ENCODE results near the gene WWC2.
"Not testable (repeated sequence)": the region's sequence is repeated elsewhere in the genome, so short reads cannot be mapped to it uniquely, and the experiment has no call there.

WWC2 gene

GRCh38 chr4:183101956-183102480 lies 3.0 kb downstream of the WWC2 start:
- no peak for DNase-seq

- DNase-seq = no peak
Measured at GRCh38 chr4:183105092-183105491, 6.0 kb downstream of the WWC2 start.

- DNase-seq = no peak
Measured at GRCh38 chr4:183106839-183107238, 7.8 kb downstream of the WWC2 start.

GRCh38 chr4:183107891-183108459 lies 8.9 kb downstream of the WWC2 start:
- no peak for DNase-seq

GRCh38 chr4:183110244-183110643 lies 11.2 kb downstream of the WWC2 start:
- DNase-seq = no peak

- no peak for DNase-seq
Measured at GRCh38 chr4:183111452-183111885, 12.4 kb downstream of the WWC2 start.

GRCh38 chr4:183118141-183118540 lies 19.1 kb downstream of the WWC2 start:
- DNase-seq = no peak

- DNase-seq = no peak
Measured at GRCh38 chr4:183118585-183118984, 19.5 kb downstream of the WWC2 start.

- not testable (repeated sequence) for DNase-seq
Measured at GRCh38 chr4:183121660-183122059, 22.6 kb downstream of the WWC2 start.

GRCh38 chr4:183124228-183124627 lies 25.2 kb downstream of the WWC2 start:
- no peak for DNase-seq

- no peak for DNase-seq
Measured at GRCh38 chr4:183124865-183125264, 25.8 kb downstream of the WWC2 start.

GRCh38 chr4:183129125-183129524 lies 30.1 kb downstream of the WWC2 start:
- DNase-seq = no peak

- DNase-seq = no peak
Measured at GRCh38 chr4:183129675-183130074, 30.6 kb downstream of the WWC2 start.

GRCh38 chr4:183130328-183131155 lies 31.5 kb downstream of the WWC2 start:
- DNase-seq = no peak

GRCh38 chr4:183132081-183132480 lies 33.0 kb downstream of the WWC2 start:
- DNase-seq = no peak

GRCh38 chr4:183132865-183133264 lies 33.8 kb downstream of the WWC2 start:
- DNase-seq = no peak

GRCh38 chr4:183136855-183137254 lies 37.8 kb downstream of the WWC2 start:
- DNase-seq = no peak

GRCh38 chr4:183139058-183139750 lies 40.1 kb downstream of the WWC2 start:
- DNase-seq = no peak

GRCh38 chr4:183139972-183140570 lies 41.0 kb downstream of the WWC2 start:
- DNase-seq = no peak

- DNase-seq = no peak
Measured at GRCh38 chr4:183140911-183141320, 41.9 kb downstream of the WWC2 start.

GRCh38 chr4:183141997-183142396 lies 42.9 kb downstream of the WWC2 start:
- DNase-seq = no peak

GRCh38 chr4:183142571-183143550 lies 43.8 kb downstream of the WWC2 start:
- no peak for DNase-seq
